Camera-type eye (tissue), 1 donor: ENCODE measurements around the gene TNFAIP8L2. TPM values are rescaled to one million over a fixed set of nuclear protein-coding genes. Genes with fewer than 3 reads are reported as not detected.

ENCODE experiments used
- total RNA-seq: library from RNA; depleted of rRNA; stranded (reverse); fragments of >200 nt; gene quantifications from one replicate; pipeline ENCODE4 v1.2.3, GENCODE V29; 2014

The TNFAIP8L2 gene
- total RNA-seq: 1.9 TPM

DNA sequence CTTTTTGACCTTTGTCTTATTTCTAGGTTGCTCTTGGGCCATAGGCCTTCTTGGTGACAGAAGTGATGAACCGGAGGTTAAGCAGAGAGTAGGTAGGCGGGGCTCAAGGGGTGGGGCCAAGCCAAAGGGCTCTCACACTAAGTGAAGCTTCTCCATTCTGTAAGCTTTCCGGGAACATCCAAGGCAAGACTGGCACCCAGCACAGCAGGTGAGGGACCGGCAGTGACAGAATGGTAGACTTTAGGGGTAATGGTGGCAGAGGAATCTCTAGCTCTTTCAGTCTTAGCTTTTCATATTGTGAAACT lies at the start of gene TNFAIP8L2:
Gene TNFAIP8L2 (plus strand): TSS at position 135 of the 305 bp plus-strand sequence. CDS start 2,049 bp downstream, outside the sequence.

GRCh38 chr1:151146412-151147131 lies 9.9 kb upstream of the TNFAIP8L2 start, which contains the start of gene SEMA6C:
Gene SEMA6C (minus strand): TSS chr1:151146631. CDS start chr1:151142621, 4,010 bp downstream.

GRCh38 chr1:151165738-151166504 lies 9.5 kb downstream of the TNFAIP8L2 start, which contains the start of the genes LYSMD1 and SCNM1:
Gene LYSMD1 (minus strand): TSS chr1:151165902. CDS start chr1:151165258, 644 bp downstream.
Gene SCNM1 (plus strand): TSS chr1:151166144. CDS start chr1:151166153, 9 bp downstream.

GRCh38 chr1:151175863-151176262 lies 19.4 kb downstream of the TNFAIP8L2 start, which contains the start of gene TMOD4:
Gene TMOD4 (minus strand): TSS chr1:151175981. CDS start chr1:151174875, 1,106 bp downstream.

GRCh38 chr1:151189637-151190445 lies 33.4 kb downstream of the TNFAIP8L2 start, which contains the start of gene VPS72:
Gene VPS72 (minus strand): TSS chr1:151190197. CDS start chr1:151190121, 76 bp downstream.

GRCh38 chr1:151198254-151199127 lies 42.0 kb downstream of the TNFAIP8L2 start, which contains the start of gene PIP5K1A:
Gene PIP5K1A (plus strand): TSS chr1:151198552. CDS start chr1:151198997, 445 bp downstream.

Other genes with a start within 250 kb of the TNFAIP8L2 start
- 73.4 TPM for gene SETDB1, start 230.3 kb upstream of the TNFAIP8L2 start, total RNA-seq
- 62.3 TPM for gene CERS2, start 181.8 kb upstream of the TNFAIP8L2 start, total RNA-seq
- 0.55 TPM for gene ANXA9, start 174.4 kb upstream of the TNFAIP8L2 start, total RNA-seq
- gene MINDY1, start 149.7 kb upstream of the TNFAIP8L2 start, total RNA-seq: 24.8 TPM
- 26.1 TPM for gene PRUNE1, start 148.2 kb upstream of the TNFAIP8L2 start, total RNA-seq
- 9.5 TPM for gene BNIPL, start 120.1 kb upstream of the TNFAIP8L2 start, total RNA-seq
- gene C1orf56, start 108.9 kb upstream of the TNFAIP8L2 start, total RNA-seq: 8.9 TPM
- gene CDC42SE1, start 97.0 kb upstream of the TNFAIP8L2 start, total RNA-seq: 44.4 TPM
- 15.3 TPM for gene MLLT11, start 96.3 kb upstream of the TNFAIP8L2 start, total RNA-seq
- 25.1 TPM for gene GABPB2, start 85.9 kb upstream of the TNFAIP8L2 start, total RNA-seq
- gene SEMA6C, start 10.0 kb upstream of the TNFAIP8L2 start, total RNA-seq: 42.6 TPM
- gene LYSMD1, start 9.3 kb downstream of the TNFAIP8L2 start, total RNA-seq: 19.3 TPM
- 16.5 TPM for gene SCNM1, start 9.5 kb downstream of the TNFAIP8L2 start, total RNA-seq
- not detected for gene TMOD4, start 19.3 kb downstream of the TNFAIP8L2 start, total RNA-seq
- 52.3 TPM for gene VPS72, start 33.5 kb downstream of the TNFAIP8L2 start, total RNA-seq
- gene PIP5K1A, start 41.9 kb downstream of the TNFAIP8L2 start, total RNA-seq: 117 TPM
- gene PSMD4, start 98.1 kb downstream of the TNFAIP8L2 start, total RNA-seq: 101 TPM
- 46.3 TPM for gene ZNF687, start 125.7 kb downstream of the TNFAIP8L2 start, total RNA-seq
- gene PI4KB, start 170.8 kb downstream of the TNFAIP8L2 start, total RNA-seq: 59.9 TPM
- 34.7 TPM for gene RFX5, start 190.6 kb downstream of the TNFAIP8L2 start, total RNA-seq
- gene SELENBP1, start 216.1 kb downstream of the TNFAIP8L2 start, total RNA-seq: 30.8 TPM
- 169 TPM for gene PSMB4, start 242.9 kb downstream of the TNFAIP8L2 start, total RNA-seq